Right cardiac atrium (tissue), 5 donors: Measurements from ENCODE around the gene TMC7. TPM values are rescaled to one million over a fixed set of nuclear protein-coding genes. Genes with fewer than 3 reads are reported as not detected.
A peak's percentile ranks its signal among the peaks of the same experiment; 100 is the strongest.

Experiments used
- ATAC-seq, 2 donors: fragments of 200-7000 bp; cut with Tn5 transposase; one replicate each; pipeline versions ENCODE4 v1.8.0 to v1.9.1; 2020; ENCODE audit warnings: moderate library complexity in 2 of 2, mild to moderate bottlenecking in 1 of 2
- DNase-seq, 3 donors: peaks; one replicate each; pipeline ENCODE4 v3.0.0-alpha.2; 2020
- H3K27ac ChIP-seq: one replicate; pipeline ENCODE4 v1.5.1; 2013; ENCODE audit warnings: mild to moderate bottlenecking, low read length, control low read depth, moderate library complexity
- H3K27me3 ChIP-seq: one replicate; pipeline ENCODE4 v1.6.1; 2013; ENCODE audit not compliant: control insufficient read depth, insufficient read depth
- H3K4me1 ChIP-seq: one replicate; pipeline ENCODE4 v1.6.1; 2013; ENCODE audit warnings: low read length; ENCODE audit not compliant: control insufficient read depth, insufficient read depth
- H3K4me3 ChIP-seq: one replicate; pipeline ENCODE4 v1.5.1; 2013; ENCODE audit warnings: low read length, control low read depth
- H3K9me3 ChIP-seq: one replicate; pipeline ENCODE4 v1.6.1; 2013; ENCODE audit warnings: low read length; ENCODE audit not compliant: control insufficient read depth
- WGBS: extraction: QIAGEN DNeasy Blood & Tissue Kit; methylation state at CpG from one replicate; pipeline ENCODE4 v1.1.7; 2013; 5-methylcytosine and 5-hydroxymethylcytosine counted together
- intact Hi-C, 4 donors: fragments of 100-400 bp; cut with DNase I; formaldehyde crosslinking; loops; one replicate each; pipeline versions ENCODE4 v1.11.0 to v1.14.0; 2022 to 2023
- polyA plus RNA-seq: library from polyadenylated mRNA; stranded (reverse); fragments of 200-250 nt; gene quantifications from one replicate; pipeline ENCODE4 v1.2.3, GENCODE V29; 2013
- total RNA-seq, 4 donors: library from RNA; stranded (reverse); fragmentation: NEBNext Ultra II Directional; extraction: Animal tissue kit (Norgen Biotek cat#: 25700); gene quantifications; one replicate each; pipeline ENCODE4 v1.2.1, GENCODE V29; 2021
- donor health status: healthy with polysubstance abuse.
- donor health status: DM: no; HTN: yes; CAD: no.
- donor health status: DM: no; HTN: no; CAD: no.
- donor health status: DM: no; HTN: yes; CAD: no; lungs with severe emphysema.
- donor health status: DM: yes; HTN: yes; CAD: no.

TMC7 gene
- total and polyA plus RNA-seq, 5 donors = 0.44 to 0.84 (median 0.58) TPM

GRCh38 chr16:19073344-19073743, 89.6 kb downstream of the TMC7 start:
- Histone ChIP-seq H3K27ac (no peak overlapping the region), H3K4me3 (no peak overlapping the region), H3K4me1 (no peaks in the 10 kb centered on the region), H3K27me3 (no peaks in the 10 kb centered on the region), H3K9me3 (no peaks in the 10 kb centered on the region)
- 90% methylated on average over 3 of the region's 3 CpGs for WGBS
- ATAC-seq (no peak), DNase-seq (no peak)
- intact Hi-C loops = no loop called here

DNA sequence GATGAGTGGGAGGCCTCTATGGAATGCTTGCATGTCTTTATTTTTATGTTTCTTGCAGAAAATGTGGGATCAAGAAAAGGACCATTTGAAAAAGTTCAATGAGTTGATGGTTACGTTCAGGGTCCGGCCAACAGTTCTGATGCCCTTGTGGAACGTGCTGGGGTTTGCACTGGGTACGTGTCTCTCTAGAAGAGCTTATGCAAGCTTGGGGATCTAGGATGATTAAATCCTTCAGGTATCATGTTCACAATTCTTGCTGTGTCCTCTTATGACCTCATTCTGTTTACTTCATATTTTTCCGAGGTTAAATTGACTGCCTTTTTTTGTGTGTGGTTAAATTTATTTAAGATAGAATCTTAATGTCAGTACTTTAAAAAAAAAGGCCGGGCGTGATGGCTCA, 90.1 kb downstream of the TMC7 start:
- no peak for DNase-seq
- ATAC-seq = no peak
- Histone ChIP-seq H3K4me1 (no peaks in the 10 kb centered on the region), H3K4me3 (no peak overlapping the region), H3K9me3 (no peaks in the 10 kb centered on the region), H3K27ac (no peak overlapping the region), H3K27me3 (no peaks in the 10 kb centered on the region)
- intact Hi-C loops = no loop called here
- 78% methylated on average over 7 of the region's 7 CpGs for WGBS

- H3K27ac ChIP-seq = no peak overlapping the region
- intact Hi-C loops = no loop called here
- 93% methylated on average over 12 of the region's 12 CpGs for WGBS
These were observed 91.8 kb downstream of the TMC7 start for GRCh38 chr16:19075511-19075910.

DNA sequence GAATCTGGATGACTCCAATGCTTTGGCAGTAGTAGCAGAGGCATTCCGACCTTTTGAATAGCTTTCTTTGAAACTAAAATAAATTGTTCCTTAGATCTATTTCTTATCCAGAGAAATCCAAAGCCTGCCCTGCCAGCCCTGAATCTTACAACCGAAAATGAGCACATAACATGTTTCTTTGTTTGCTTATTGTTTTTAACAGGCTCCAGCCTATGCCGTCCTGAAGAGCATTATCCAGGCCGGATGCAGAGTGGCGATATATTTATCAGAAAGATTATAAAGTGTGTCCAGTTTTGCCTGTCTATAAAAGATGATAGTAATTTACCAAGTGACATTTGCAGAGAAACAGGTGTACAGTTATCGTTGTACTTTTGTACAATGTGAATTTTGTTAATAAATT, 94.1 kb downstream of the TMC7 start:
- no peak for DNase-seq
- Histone ChIP-seq H3K9me3 (no peaks in the 10 kb centered on the region), H3K27me3 (no peaks in the 10 kb centered on the region), H3K27ac (no peak overlapping the region), H3K4me3 (no peak overlapping the region), H3K4me1 (no peaks in the 10 kb centered on the region)
- 82% methylated on average over 6 of the region's 6 CpGs for WGBS
- ATAC-seq = no peak
- intact Hi-C loops = no loop called here

More at GRCh38 chr16:19075511-19075910, 91.8 kb downstream of the TMC7 start:
- no peaks in the 10 kb centered on the region for H3K27me3 ChIP-seq
- no peaks in the 10 kb centered on the region for H3K9me3 ChIP-seq
- ATAC-seq = no peak
- no peak overlapping the region for H3K4me3 ChIP-seq
- no peak for DNase-seq
- no peaks in the 10 kb centered on the region for H3K4me1 ChIP-seq

DNA sequence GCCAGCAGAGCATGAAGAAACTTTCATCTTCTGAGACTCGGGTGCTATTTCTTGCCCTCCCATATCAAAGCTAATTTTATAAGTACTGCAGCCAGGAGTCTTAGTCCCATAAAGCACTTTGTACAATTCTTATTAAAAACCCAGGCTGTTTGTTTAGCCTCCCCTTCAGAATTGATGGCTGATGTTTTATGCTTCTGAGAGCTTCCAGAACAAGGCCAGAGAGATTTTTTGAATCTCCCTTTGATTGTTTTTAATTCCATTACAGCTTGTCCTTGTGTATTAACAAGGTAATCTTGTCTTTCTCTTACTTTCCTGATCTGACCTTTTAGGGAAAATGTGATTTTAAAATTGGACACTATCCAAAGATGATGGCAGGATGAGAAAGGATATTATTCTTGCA, 99.9 kb downstream of the TMC7 start:
- no peaks in the 10 kb centered on the region for H3K9me3 ChIP-seq
- H3K4me1 ChIP-seq = no peaks in the 10 kb centered on the region
- 85% methylated on average over 1 of the region's 1 CpG for WGBS
- H3K27me3 ChIP-seq = no peaks in the 10 kb centered on the region
- no peak overlapping the region for H3K27ac ChIP-seq
- ATAC-seq = no peak
- H3K4me3 ChIP-seq = no peak overlapping the region
- intact Hi-C loops = loop anchor here in 3 of 4 donors (2.0 to 10.0 kb wide), 3 partner anchors 99 to 421 kb away; no protein-coding TSS in a partner anchor
- DNase-seq = no peak

- intact Hi-C loops = loop anchor here in 3 of 4 donors (2.0 to 10.0 kb wide), 3 partner anchors 99 to 421 kb away; no protein-coding TSS in a partner anchor
- no peaks in the 10 kb centered on the region for H3K4me1 ChIP-seq
- DNase-seq (no peak), ATAC-seq (no peak)
- no peak overlapping the region for H3K27ac ChIP-seq
- H3K9me3 ChIP-seq = no peaks in the 10 kb centered on the region
- WGBS = 84% methylated on average over 3 of the region's 3 CpGs
- no peaks in the 10 kb centered on the region for H3K27me3 ChIP-seq
- no peak overlapping the region for H3K4me3 ChIP-seq
These were observed 100.4 kb downstream of the TMC7 start for GRCh38 chr16:19084139-19084538.

- Histone ChIP-seq H3K4me3 (no peak overlapping the region), H3K27ac (no peak overlapping the region), H3K27me3 (no peaks in the 10 kb centered on the region), H3K4me1 (no peaks in the 10 kb centered on the region), H3K9me3 (no peaks in the 10 kb centered on the region)
- DNase-seq (no peak), ATAC-seq (no peak)
- intact Hi-C loops = loop anchor here (2.0 to 10.0 kb wide), 8 partner anchors 82 to 420 kb away; partner anchors contain the start of gene SYT17 (in 1 of the 4)
- 91% methylated on average over 5 of the region's 5 CpGs for WGBS
These were observed 101.1 kb downstream of the TMC7 start for GRCh38 chr16:19084879-19085278.

DNA sequence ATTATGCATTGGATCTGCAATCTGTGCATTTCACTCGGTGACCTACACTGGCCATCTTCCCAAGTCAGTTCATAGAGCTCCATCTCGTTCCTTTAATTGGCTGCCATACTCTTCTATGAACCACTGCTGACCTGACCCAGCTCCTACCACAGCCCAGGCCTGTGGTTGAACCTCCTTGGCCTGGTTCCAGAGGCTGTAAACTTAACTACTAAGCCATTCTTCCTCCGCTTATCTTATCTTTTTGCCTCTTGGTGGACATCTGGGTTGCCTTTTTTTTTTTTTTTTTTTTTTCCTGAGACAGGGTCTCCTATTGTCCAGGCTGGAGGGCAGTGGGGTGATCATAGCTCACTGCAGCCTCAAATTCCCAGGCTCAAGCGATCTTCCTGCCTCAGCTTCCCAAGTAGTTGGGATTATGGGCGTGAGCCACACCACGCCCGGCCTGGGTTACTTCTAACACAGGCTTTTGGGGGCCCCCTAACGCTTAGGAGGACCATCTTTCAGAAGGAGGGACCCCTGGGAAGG, 102.0 kb downstream of the TMC7 start:
- 37% methylated on average over 8 of the region's 8 CpGs for WGBS
- ATAC-seq (peak in 1 of 2 donors; percentile 52), DNase-seq (no peak)
- intact Hi-C loops = loop anchor here (2.0 to 10.0 kb wide), 9 partner anchors 82 to 419 kb away; partner anchors contain the start of gene SYT17 (in 1 of the 4)
- Histone ChIP-seq H3K4me3 (peak overlapping the region; percentile 48), H3K27me3 (no peaks in the 10 kb centered on the region), H3K27ac (no peak overlapping the region), H3K4me1 (no peaks in the 10 kb centered on the region), H3K9me3 (no peaks in the 10 kb centered on the region)

DNA sequence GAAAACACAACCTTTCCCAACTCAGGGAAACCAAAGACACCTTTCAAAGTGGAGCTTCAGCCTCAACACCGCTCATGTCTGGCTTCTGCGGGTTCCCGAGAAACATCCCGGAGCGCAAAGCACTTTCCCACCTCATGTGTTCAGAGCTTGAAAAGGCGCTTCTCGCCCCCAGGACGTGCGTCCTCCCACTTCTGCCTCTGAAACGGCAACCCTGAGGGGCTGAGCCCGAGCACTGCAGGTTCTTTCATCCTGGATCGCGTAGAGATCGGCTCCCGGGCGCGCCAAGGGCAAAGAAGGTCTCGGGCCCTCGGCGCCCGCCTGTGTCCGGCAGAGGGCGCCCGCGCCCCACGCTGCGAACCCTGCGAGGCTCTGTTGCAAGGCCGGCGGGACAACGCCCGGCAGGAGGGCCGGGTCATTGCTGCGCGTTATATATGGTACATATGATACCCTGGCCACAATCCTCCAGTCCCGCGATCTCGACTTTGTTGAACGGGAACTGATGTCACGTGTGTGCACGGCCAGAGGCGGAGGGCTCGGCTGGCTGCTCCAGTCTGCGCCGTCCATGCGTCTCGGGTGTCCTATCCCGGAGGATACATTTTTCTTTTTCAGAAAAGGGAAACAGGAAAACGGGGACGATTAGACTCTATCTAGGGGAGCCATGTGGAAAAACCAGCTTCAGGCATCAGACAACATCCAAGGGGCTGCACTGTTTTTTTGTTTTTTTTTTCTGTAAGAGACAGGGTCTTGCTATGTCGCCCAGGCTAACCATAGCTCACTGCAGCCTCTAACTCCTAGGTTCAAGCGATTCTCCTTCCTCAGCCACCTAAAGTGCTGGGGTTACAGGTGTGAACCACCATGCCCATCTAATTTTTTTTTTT, 102.8 kb downstream of the TMC7 start:
- 8% methylated on average over 52 of the region's 52 CpGs for WGBS
- ATAC-seq (peak; percentile 96 to 97), DNase-seq (peak; percentile 85 to 95 (median 94))
- intact Hi-C loops = loop anchor here (2.0 to 10.0 kb wide), 8 partner anchors 81 to 418 kb away; partner anchors contain the start of gene SYT17 (in 1 of the 4)
- H3K27me3 ChIP-seq = no peaks in the 10 kb centered on the region
- no peaks in the 10 kb centered on the region for H3K9me3 ChIP-seq
- no peak overlapping the region for H3K27ac ChIP-seq
- no peaks in the 10 kb centered on the region for H3K4me1 ChIP-seq
- peak overlapping the region; percentile 48 for H3K4me3 ChIP-seq

DNA sequence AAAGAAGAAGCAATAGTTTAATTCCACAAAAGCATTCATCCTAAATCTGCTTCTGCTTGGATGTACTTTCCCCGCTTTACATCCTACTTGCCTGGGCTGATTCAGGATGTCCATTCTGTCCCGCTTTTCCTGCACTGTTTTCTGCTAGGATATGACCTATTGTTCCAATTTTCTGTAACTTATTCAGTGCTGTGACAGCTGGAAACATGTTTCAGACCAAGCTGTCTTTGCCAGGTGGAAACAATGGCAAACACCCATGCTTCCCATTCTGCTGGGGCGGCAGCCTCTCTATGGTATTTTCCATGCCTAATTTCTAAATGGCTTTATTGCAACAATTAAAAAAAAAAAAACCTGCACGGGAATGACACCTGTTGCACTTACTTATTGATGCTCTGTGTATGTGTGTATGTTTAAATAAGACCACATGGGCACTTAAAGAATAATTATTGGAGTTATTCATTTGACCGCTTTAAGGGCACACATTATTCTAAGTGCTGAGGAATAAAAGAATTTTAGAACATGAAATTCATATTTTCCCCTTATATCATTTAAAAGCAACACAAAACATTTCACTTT, 104.7 kb downstream of the TMC7 start:
- DNase-seq (no peak), ATAC-seq (no peak)
- no peak overlapping the region for H3K27ac ChIP-seq
- intact Hi-C loops = loop anchor here (5.0 to 10.0 kb wide), 7 partner anchors 79 to 416 kb away; partner anchors contain the start of gene SYT17 (in 1 of the 4)
- no peak overlapping the region for H3K4me3 ChIP-seq
- H3K9me3 ChIP-seq = no peaks in the 10 kb centered on the region
- H3K4me1 ChIP-seq = no peaks in the 10 kb centered on the region
- 77% methylated on average over 5 of the region's 5 CpGs for WGBS
- H3K27me3 ChIP-seq = no peaks in the 10 kb centered on the region
